Muscle of arm (tissue), 14 donors: Measurements from ENCODE around the gene NAP1L2. TPM values are rescaled to one million over a fixed set of nuclear protein-coding genes. Genes with fewer than 3 reads are reported as not detected.
"Not testable (repeated sequence)": the region's sequence is repeated elsewhere in the genome, so short reads cannot be mapped to it uniquely, and the experiment has no call there.

ENCODE experiments used
- DNase-seq: peaks from one replicate; pipeline ENCODE4 v3.0.0-alpha.2; 2013
- long read RNA-seq, 11 donors: transcript quantifications; one replicate each; lab custom pipeline, GENCODE V29; 2026
- polyA plus RNA-seq, 12 donors: library from polyadenylated mRNA; unstranded; fragments of 120-200 nt; gene quantifications; one replicate each; pipeline ENCODE4 v1.2.1, GENCODE V29; 2013; ENCODE audit not compliant: insufficient read length in 12 of 12

The NAP1L2 gene
- polyA plus RNA-seq: 1 to 10 TPM in 7 of 12 donors, under 1 TPM in 3, not detected in 2; 0.49 to 1.9 (median 1.2) TPM
- long read RNA-seq, donor 1, transcript NAP1L2-201 (1 exons, 2,550 nt): major isoform, 5 of 5 reads
- long read RNA-seq, donor 1, partial matches to known transcripts: 0 of 5 reads
- long read RNA-seq, donor 1, other reads (novel, unspliced or antisense): 0 of 5 reads
- long read RNA-seq, donor 2, partial matches to known transcripts: 0 of 1 reads
- long read RNA-seq, donor 2, other reads (novel, unspliced or antisense): 0 of 1 reads
- long read RNA-seq, donor 3: 0 reads
- long read RNA-seq, donor 4: 0 reads
- long read RNA-seq, donor 5: 0 reads
- long read RNA-seq, donor 6: 0 reads
- long read RNA-seq, donor 7: 0 reads
- long read RNA-seq, donor 8: 0 reads
- long read RNA-seq, donor 9: 0 reads
- long read RNA-seq, donor 10: 0 reads
- long read RNA-seq, donor 11, partial matches to known transcripts: 0 of 1 reads
- long read RNA-seq, donor 11, other reads (novel, unspliced or antisense): 0 of 1 reads

DNA sequence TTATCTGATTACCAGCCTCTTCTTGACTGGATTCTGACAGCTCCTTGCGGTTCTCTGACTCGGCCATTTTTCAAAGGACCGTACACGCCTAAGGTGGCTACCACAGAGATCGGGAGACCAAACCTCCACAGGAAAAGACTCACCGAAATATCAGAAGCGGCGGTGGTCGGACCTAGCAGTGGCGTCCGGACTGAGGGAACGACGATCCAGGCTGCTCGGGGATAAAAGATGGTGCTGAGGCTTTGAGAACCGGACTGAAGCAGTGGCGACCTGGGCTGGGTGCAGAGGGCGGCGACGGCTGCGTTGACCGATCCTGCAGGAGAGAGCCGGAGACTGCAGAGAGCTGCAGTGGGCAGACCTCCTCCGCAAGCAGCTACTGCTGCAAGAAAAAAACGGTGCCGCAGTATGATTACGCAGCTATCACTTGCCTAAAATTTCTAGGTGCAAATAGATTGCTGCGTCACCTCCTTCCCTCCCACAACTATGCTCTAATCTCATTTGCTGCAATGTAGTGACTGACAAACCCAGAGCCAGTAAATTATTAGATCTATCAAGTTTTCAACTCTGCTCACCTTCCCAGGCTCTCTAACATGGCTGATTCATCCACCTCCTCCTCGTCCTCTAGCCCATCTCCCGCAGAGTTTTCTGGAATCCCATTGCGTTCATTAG, at the start of gene NAP1L2:
TSS of gene NAP1L2 (minus strand) at position 426 of the 669 bp plus-strand sequence. CDS start at position 67, 359 bp downstream.
- peak; percentile 26 for DNase-seq

GRCh38 chrX:73262991-73263390, 48.3 kb upstream of the NAP1L2 start:
- DNase-seq: no peak

GRCh38 chrX:73239242-73239641, 24.6 kb upstream of the NAP1L2 start:
- no peak for DNase-seq

GRCh38 chrX:73217621-73218020, 3.0 kb upstream of the NAP1L2 start:
- no peak for DNase-seq

- DNase-seq: no peak
These were observed 595 bp upstream of the NAP1L2 start for GRCh38 chrX:73215246-73215645.

GRCh38 chrX:73213734-73214425, 771 bp downstream of the NAP1L2 start:
- DNase-seq: peak; percentile 9

DNA sequence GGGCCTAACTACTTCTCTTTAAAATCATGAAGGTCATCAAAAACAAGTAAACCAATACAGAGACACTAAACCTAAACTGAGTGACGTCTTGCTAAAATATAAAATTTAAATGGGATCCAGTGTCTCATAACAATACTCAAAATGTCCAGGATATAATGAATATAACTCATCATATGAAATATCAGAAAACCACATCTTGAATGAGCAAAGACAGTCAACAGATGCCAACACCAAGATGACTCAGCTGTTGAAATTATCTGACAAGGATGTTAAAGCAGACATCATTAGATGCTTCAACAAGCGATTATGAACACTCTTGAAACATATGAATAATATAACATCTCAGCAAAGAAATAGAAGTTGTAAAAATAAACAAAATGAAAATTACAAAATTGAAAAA, 8.3 kb downstream of the NAP1L2 start:
- no peak for DNase-seq

DNA sequence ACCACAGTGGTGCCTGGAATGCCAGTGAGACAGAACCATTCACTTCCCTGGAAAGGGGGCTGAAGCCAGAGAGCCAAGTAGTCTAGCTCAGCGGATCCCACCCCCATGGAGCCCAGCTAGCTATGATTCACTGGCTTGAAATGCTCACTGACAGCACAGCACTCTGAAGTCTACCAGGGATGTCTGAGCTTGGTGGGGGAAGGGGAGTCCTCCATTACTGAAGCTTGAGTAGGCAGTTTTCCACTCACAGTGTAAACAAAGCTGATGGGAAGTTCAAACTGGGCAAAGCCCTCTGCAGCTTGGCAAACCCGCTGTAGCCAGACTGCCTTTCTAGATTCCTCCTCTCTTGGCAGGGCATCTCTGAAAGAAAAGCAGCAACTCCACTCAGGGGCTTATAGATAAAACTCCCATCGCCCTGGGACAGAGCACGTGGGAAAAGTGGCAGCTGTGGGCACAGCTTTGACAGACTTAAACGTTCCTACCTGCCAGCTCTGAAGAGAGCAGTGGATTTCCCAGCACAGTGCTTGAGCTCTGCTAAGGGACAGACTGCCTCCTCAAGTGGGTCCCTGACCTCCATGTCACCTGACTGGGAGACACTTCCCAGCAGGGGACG, 32.0 kb downstream of the NAP1L2 start:
- DNase-seq: no peak

DNA sequence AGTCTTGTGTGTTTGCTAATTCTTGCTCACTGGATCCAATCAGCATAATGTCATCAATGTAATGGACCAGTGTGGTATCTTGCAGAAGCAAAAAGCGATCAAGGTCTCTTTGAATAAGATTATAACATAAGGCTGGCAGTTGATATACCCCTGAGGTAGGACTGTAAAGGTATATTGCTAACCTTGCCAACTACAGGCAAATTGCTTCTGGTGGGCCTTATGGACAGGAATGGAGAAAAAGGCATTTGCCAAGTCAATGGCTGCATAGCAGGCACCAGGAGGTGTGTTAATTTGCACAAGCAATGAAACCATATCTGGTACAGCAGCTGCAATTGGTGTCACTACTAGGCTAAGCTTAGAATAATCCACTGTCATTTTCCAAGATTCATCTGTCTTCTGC, 45.7 kb downstream of the NAP1L2 start:
- DNase-seq: not testable (repeated sequence)

Other genes starting within 250 kb of the NAP1L2 start
- gene PABPC1L2B, start 211.9 kb downstream of the NAP1L2 start, polyA plus RNA-seq: under 1 TPM in 1 of 12 donors, not detected in 11; 0.08 TPM
- gene PABPC1L2A, start 135.3 kb downstream of the NAP1L2 start, polyA plus RNA-seq: under 1 TPM in 1 of 12 donors, not detected in 11; 0.10 TPM
- gene CDX4, start 232.2 kb upstream of the NAP1L2 start, polyA plus RNA-seq: not detected